SK-N-SH (cell line): Measurements from ENCODE around the gene BTG2.

Experiments used
- EZH2phosphoT487 ChIP-seq: fragments of 200-600 bp; sonication (generic); IDR thresholded peaks from 2 replicates; pipeline ENCODE4 v1.6.1; 2017; ENCODE audit warnings: low read depth, mixed run types, mild to moderate bottlenecking, antibody characterized with exemption, moderate library complexity, borderline replicate concordance
- FOSL2 ChIP-seq: IDR thresholded peaks from 2 replicates; pipeline ENCODE4 v1.4.0; 2012; ENCODE audit warnings: low read depth, mild to moderate bottlenecking, moderate library complexity, borderline replicate concordance
- NRF1 ChIP-seq: IDR thresholded peaks from 2 replicates; pipeline ENCODE4 v1.6.1; 2012; ENCODE audit warnings: low read depth, mild to moderate bottlenecking, low read length
- POLR2AphosphoS5 ChIP-seq: IDR thresholded peaks from 2 replicates; pipeline ENCODE4 v1.6.1; 2012; ENCODE audit warnings: low read depth, low read length
- TF ChIP-seq, protein P1 (sequence below): fragments of 200-600 bp; sonication (generic); IDR thresholded peaks from 2 replicates; pipeline ENCODE4 v1.6.1; 2017; ENCODE audit warnings: antibody characterized with exemption, mild to moderate bottlenecking, moderate library complexity

DNA sequence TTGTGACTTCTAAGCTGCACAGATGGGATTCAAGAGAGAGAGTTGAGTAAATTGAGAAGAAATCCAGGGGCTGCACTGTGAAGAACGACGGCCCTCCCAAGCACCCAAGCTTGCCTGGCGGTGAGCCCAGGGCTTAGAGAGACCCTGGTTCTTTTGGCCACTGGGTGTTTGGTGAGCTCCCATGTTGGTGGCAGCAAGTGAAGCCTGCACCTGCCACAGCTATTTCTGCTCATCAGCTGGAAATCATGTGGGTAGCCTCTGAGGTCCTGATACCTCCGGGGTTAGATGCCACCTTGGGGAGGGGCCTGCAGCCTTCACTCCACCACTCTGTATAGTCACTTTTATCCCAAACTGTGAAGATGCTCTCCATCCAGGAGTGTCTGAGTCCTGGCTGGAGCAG is 6.2 kb upstream of the BTG2 start:
- TF ChIP-seq, protein P1, sequence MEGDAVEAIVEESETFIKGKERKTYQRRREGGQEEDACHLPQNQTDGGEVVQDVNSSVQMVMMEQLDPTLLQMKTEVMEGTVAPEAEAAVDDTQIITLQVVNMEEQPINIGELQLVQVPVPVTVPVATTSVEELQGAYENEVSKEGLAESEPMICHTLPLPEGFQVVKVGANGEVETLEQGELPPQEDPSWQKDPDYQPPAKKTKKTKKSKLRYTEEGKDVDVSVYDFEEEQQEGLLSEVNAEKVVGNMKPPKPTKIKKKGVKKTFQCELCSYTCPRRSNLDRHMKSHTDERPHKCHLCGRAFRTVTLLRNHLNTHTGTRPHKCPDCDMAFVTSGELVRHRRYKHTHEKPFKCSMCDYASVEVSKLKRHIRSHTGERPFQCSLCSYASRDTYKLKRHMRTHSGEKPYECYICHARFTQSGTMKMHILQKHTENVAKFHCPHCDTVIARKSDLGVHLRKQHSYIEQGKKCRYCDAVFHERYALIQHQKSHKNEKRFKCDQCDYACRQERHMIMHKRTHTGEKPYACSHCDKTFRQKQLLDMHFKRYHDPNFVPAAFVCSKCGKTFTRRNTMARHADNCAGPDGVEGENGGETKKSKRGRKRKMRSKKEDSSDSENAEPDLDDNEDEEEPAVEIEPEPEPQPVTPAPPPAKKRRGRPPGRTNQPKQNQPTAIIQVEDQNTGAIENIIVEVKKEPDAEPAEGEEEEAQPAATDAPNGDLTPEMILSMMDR = no peak
- no peak for TF ChIP-seq EZH2phosphoT487
- TF ChIP-seq FOSL2 = no peak
- TF ChIP-seq POLR2AphosphoS5 = no peak
- no peak for TF ChIP-seq NRF1
